DND-41 (cell line): ENCODE results near the gene PSMD6.

Experiments
- CTCF ChIP-seq: IDR thresholded peaks from 2 replicates; pipeline ENCODE4 v1.5.1; 2012; ENCODE audit warnings: borderline replicate concordance, low read length, moderate library complexity, mild to moderate bottlenecking; ENCODE audit not compliant: poor library complexity, severe bottlenecking; ENCODE audit errors: extremely low read depth
- EZH2 ChIP-seq: IDR thresholded peaks from 3 replicates; pipeline ENCODE4 v1.6.1; 2012; ENCODE audit warnings: borderline replicate concordance, low read depth, mild to moderate bottlenecking, moderate library complexity, low read length, inconsistent platforms; ENCODE audit not compliant: severe bottlenecking

GRCh38 chr3:64061628-64062027, 38.3 kb upstream of the PSMD6 start:
- no peak for TF ChIP-seq CTCF
- no peak for TF ChIP-seq EZH2
